ENCODE measurements around the gene KRI1.

The KRI1 gene

DNA sequence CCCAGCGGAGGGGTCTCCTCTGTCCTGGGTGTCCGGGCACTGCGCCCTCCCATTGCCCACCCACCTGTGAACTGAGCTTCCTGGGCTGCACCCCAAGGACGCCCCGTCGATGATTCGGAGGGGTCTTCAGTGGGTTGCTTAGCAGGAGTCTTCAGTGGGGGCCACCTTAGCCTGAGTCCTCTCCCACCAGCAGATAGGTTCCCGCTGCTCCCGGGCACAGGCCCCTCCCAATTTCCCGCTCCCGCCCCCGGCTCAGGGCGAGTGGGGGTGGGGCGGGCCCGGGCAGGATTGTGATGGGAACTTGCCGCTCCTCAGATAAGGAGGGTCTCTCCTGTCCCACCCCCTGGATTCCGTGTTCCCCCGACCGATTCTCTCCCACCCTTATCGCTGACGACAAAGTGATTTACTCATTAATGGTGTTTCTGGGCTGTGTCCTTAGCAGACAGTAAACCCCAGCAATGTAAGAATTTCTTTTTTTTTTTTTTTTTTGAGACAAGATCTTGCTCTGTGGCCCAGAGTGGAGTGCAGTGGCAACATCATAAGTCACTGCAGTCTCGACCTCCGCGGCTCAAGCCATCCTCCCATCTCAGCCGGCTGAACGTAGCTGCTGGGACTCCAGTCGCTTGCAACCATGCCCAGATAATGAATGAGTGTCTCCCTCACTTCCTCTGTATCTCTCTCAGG is 47.9 kb downstream of the KRI1 start:
- DNase-seq: peak; percentile 39

DNA sequence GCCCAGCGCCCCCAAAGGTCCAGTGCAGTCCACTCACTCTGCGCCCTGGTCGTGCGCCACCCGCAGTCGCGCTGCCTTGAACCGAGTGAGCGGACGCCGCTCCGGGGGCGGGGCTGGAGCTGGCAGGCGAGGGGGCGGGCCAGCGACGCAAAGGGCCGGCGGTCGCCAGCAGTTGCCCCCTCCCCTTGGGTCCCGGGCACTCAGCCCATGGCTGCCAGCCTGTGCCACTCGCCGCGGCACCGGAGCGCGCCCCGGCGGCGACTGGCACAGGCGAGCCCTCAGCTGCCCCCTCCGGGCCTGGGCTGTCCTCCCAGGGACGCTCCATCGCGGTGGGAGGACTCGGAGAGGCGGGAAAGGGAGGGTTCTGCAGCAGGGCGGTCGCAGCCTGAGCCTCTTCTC is 48.5 kb downstream of the KRI1 start, which contains the start of gene S1PR5:
Gene S1PR5 (minus strand): TSS at position 87 of the 399 bp plus-strand sequence. CDS start 2,436 bp downstream, outside the sequence.
- peak; percentile 21 for DNase-seq

GRCh38 chr19:10516671-10517286 is 49.0 kb downstream of the KRI1 start:
- peak; percentile 11 for DNase-seq

DNA sequence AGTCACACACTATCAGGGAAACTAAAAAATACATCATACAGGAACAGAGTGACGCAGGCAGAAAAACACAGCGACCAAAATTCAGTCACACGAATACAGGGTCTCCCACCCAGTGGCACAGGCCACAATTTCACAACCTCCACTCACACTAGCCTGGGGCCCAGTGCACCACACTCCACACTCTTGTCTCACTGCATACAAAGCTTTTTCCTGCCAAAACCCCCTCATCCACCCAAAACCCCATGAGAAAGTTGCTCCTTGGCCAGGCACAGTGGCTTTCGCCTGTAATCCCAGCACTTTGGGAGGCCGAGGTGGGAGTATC is 49.8 kb downstream of the KRI1 start:
- DNase-seq: no peak

DNA sequence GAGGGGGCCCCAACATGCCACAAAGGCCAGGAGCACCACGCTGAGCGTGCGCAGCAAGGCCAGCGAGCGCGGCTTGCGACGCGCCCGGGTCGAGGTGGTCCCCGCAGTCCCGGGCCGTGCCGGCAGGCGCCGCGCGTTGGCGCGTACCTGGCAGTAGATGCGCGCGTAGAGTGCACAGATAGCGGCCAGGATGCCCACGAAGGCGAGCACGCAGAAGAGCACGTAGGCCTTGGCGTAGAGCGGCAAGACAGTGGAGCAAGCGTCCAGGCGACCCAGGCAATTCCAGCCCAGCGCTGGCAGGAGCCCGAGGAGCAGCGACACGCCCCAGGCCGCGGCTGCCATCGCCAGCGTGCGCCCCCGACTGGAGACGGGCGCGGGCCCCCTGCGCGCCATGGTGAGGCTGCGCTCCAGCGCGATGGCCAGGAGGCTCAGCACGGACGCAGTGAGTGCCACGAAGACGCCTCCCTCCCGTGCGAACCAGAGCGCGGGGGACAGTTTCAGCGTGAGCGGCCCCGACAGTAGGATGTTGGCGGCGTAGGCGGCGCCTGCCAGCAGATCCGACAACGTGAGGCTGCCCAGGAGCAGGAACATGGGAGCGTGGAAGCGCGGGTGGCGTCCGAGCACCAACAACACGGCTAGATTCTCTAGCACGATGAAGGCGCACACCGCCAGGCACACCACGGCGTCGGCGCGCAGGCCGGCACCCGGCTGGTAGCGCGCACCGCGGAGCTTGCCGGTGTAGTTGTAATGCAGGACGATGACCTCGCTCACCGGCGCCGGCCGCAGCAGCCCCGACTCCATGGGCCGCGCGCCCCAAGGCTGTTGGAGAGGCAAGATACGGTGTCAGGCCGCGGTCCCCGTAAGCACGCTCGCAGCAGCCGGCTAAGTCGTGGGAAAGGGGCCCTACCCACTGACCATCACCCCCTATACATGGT is 51.3 kb downstream of the KRI1 start:
- DNase-seq: peak; percentile 21

- no peak for DNase-seq
These were observed 52.6 kb downstream of the KRI1 start for GRCh38 chr19:10513223-10513622.

DNA sequence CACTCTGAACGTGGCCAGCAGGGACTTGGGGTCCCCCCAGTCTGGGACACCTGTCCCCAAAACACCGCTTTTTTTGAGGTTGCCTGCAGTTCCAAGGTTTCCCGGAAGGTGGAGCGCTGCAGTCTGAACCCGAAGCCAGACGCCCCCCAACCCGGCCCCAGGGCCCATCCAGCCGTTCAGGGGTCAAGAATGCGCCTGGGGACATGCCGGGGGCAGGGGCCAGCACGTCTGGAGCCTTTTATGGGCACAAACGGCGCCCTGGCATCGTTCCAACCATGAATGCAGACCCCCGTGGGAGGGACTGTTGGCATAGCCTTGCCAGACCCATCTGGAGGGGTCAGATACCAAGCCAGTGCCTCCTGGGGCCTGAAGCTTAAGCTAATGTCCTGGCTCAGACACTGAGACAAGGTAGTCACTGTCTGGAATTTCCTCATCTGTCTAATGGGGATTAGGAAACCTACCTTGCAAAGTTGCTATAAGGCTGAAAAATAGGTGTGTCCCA is 55.5 kb downstream of the KRI1 start:
- peak; percentile 68 for DNase-seq

- DNase-seq: peak; percentile 7
These were observed 57.1 kb downstream of the KRI1 start for GRCh38 chr19:10508707-10509106.

- no peak for DNase-seq
These were observed 57.8 kb downstream of the KRI1 start for GRCh38 chr19:10508036-10508435.

DNA sequence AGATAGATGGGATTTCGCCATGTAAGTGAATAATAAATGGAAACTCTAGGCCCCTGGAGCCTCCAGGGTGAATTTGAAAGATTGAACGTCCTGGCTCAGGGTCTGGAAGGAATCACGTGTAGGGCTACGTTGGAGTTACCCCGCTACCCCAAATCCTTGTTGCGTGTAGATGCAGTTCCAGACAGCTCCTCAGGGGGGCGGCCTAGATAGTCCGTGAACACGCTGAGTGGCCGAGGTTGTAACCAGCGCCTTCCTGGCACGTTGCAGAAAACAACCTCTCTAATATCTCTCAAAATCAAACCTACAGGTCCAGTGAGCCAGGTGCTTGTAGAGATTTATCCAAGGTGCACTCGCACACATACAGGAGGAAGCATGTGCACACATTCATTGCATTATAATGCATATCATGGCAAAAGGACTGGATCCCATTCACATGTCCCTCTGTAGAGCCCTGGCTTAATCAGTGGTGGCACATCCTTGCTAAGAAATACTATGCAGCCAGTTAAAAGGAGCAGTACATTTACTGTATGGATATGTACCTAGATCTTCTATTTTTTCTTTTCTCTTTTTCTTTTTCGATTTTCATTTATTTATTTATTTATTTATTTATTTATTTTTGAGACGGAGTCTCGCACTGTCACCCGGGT is 60.1 kb downstream of the KRI1 start:
- DNase-seq: peak; percentile 88

Data from CD4-positive, alpha-beta T cell treated with Interleukin-17A for 4 hours (primary cell).